ENCODE data around the gene GXYLT2. TPM values are rescaled to one million over a fixed set of nuclear protein-coding genes. Genes with fewer than 3 reads are reported as not detected.
A peak's percentile ranks its signal among the peaks of the same experiment; 100 is the strongest.
"Not testable (repeated sequence)": the region's sequence is repeated elsewhere in the genome, so short reads cannot be mapped to it uniquely, and the experiment has no call there.

Gene GXYLT2
- total RNA-seq, 4 donors from 2014 or later, result 0.31 to 0.94 (median 0.38) TPM; not detected in 1

DNA sequence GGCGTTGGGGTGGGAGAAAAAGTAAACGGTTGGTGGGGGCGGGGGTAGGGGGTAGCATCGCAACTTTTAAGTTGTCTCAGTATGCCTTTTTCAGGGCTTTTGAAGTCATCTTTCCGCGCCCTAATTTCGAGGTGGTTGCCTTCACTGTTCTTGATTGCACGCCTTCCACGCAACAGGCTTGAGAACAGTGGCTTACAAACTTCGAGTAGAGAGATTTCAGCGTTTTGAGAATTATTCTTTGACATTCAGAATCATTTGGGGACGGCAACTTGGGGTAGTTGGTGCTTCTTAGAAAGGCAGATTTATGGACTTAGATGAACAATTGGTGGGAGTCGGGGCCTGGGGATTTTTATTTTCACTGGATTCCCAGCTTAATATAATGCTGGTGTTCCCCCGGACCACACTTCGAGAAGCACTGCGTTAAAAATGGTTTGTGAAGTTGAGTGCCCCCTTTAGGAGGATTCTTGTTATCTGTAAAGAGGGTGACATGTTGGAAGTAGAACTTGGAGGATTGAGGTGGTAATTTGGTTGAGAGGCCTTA is 109.6 kb downstream of the GXYLT2 start:
- Histone ChIP-seq H3K36me3 (no peaks in the 10 kb centered on the region), H3K4me1 (peaks cover 44 to 51% of the 10 kb centered on the region in 2 donors), H3K9me3 (no peaks in the 10 kb centered on the region), H3K27ac (peak overlapping the region; percentile 90 to 99 (median 98)), H3K27me3 (no peaks in the 10 kb centered on the region), H3K4me3 (peak overlapping the region; percentile 91 to 94 (median 93))
- intact Hi-C loops (cut with DNase I; ENCODE audit: low total_unique reads) (loop anchor here (1.0 to 10.0 kb wide), 4 partner anchors 59 to 553 kb away; partner anchors contain the start of genes GXYLT2 and RYBP), in situ Hi-C loops (cut with MboI; ENCODE audit: low sequenced_read_pairs in 4 of 4) (no loop called here)
- TF ChIP-seq CTCF (IDR thresholded peaks at IDR 0.05 in 4 of 5, conservative IDR thresholded peaks at IDR 0.05 in 1 of 5) (peak in 3 of 5 experiments; percentile 19 to 53 (median 33)), POLR2A (IDR thresholded peaks at IDR 0.05) (no peak)
- ATAC-seq (peak; percentile 19 to 40), DNase-seq (no peak)

DNA sequence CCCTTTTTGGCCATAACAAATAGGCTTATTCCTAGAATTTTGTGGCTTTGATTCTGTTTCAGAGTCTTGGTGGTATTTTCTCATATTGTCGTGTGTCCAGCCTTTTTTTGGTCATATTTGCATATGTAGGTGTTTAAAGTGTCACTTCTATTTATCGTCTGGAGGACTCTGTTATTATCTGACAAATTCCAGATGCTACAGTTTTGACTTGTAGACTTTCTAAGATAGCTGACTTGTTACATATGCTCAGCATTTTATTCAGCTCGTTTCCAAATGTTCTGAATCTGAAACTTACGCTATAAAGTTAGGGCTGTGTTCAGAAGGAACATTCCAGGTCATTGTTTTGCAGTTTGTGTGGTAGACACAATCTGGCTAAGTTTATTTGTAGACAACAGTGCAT is 110.6 kb downstream of the GXYLT2 start:
- ATAC-seq, result no peak
- H3K27me3 ChIP-seq, result no peaks in the 10 kb centered on the region
- H3K4me1 ChIP-seq, result peaks cover 51 to 60% of the 10 kb centered on the region in 2 donors
- no peak for DNase-seq
- H3K27ac ChIP-seq, result peak overlapping the region; percentile 90 to 99 (median 98)
- TF ChIP-seq CTCF (IDR thresholded peaks at IDR 0.05 in 4 of 5, conservative IDR thresholded peaks at IDR 0.05 in 1 of 5) (no peak), POLR2A (IDR thresholded peaks at IDR 0.05) (no peak)
- in situ Hi-C loops (cut with MboI; ENCODE audit: low sequenced_read_pairs in 4 of 4), result no loop called here
- H3K9me3 ChIP-seq, result no peaks in the 10 kb centered on the region
- intact Hi-C loops (cut with DNase I; ENCODE audit: low total_unique reads), result loop anchor here (5.0 to 10.0 kb wide), 2 partner anchors 111 to 554 kb away; partner anchors contain the start of genes GXYLT2 and RYBP
- no peaks in the 10 kb centered on the region for H3K36me3 ChIP-seq
- H3K4me3 ChIP-seq, result peak overlapping the region; percentile 91 to 94 (median 93)

DNA sequence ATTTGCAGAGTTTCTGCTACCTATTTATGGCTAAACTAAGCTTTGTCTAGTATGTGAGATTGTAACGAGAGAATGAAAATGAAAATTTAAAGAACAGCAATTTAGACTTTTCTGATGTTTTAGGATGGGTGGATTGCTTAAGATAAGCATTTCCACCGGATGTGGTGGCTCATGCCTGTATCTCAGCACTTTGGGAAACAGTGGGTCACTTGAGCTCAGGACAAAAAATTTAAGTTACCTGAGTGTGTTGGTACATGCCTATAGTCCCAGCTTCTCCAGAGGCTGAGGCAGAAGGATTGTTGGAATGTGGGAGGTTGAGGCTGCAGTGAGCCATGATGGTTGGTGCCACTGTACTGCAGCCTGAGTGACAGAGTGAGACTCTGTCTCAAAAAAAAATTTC is 112.1 kb downstream of the GXYLT2 start:
- TF ChIP-seq CTCF (IDR thresholded peaks at IDR 0.05 in 4 of 5, conservative IDR thresholded peaks at IDR 0.05 in 1 of 5), result no peak
- TF ChIP-seq POLR2A (IDR thresholded peaks at IDR 0.05), result no peak
- no peaks in the 10 kb centered on the region for H3K36me3 ChIP-seq
- in situ Hi-C loops (cut with MboI; ENCODE audit: low sequenced_read_pairs in 4 of 4), result no loop called here
- peak overlapping the region in 2 of 4 donors; percentile 98 to 99 for H3K27ac ChIP-seq
- no peaks in the 10 kb centered on the region for H3K9me3 ChIP-seq
- H3K4me3 ChIP-seq, result no peak overlapping the region
- intact Hi-C loops (cut with DNase I; ENCODE audit: low total_unique reads), result loop anchor here (5.0 to 10.0 kb wide), 2 partner anchors 113 to 555 kb away; partner anchors contain the start of genes GXYLT2 and RYBP
- ATAC-seq (no peak), DNase-seq (no peak)
- H3K4me1 ChIP-seq, result peaks cover 56 to 64% of the 10 kb centered on the region in 2 donors
- H3K27me3 ChIP-seq, result no peaks in the 10 kb centered on the region

- Histone ChIP-seq H3K27ac (peak overlapping the region; percentile 29 to 58 (median 50)), H3K4me1 (peaks cover 54 to 67% of the 10 kb centered on the region in 2 donors)
- H3K9me3 ChIP-seq; ATAC-seq; H3K36me3 ChIP-seq; DNase-seq; H3K4me3 ChIP-seq; in situ Hi-C loops (cut with MboI; ENCODE audit: low sequenced_read_pairs in 4 of 4); intact Hi-C loops (cut with DNase I; ENCODE audit: low total_unique reads); H3K27me3 ChIP-seq: not testable (repeated sequence)
These were observed 115.2 kb downstream of the GXYLT2 start for GRCh38 chr3:73003050-73003449.

DNA sequence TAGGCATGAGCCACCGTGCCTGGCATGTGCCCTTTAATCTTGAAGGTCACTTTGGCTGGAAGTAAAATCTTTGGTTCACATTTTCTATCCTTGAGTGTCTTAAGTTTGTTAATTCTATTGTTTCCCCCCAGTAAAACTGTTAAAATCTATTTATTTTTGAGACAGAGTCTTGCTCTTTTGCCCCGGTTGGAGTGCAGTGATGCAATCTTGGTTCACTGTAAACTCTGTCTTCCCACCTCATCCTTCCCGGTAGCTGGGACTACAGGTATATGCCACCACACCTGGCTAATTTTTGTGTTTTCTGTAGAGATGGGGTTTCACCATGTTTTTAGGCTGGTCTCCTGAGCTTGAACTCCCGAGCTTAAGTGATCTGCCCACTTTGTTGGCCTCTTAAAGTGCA is 116.5 kb downstream of the GXYLT2 start:
- Histone ChIP-seq H3K27me3 (no peaks in the 10 kb centered on the region), H3K36me3 (no peaks in the 10 kb centered on the region), H3K27ac (peak overlapping the region in 2 of 4 donors; percentile 45 to 58), H3K4me3 (no peak overlapping the region), H3K9me3 (no peaks in the 10 kb centered on the region), H3K4me1 (peaks cover 54 to 67% of the 10 kb centered on the region in 2 donors)
- ATAC-seq (no peak), DNase-seq (no peak)
- in situ Hi-C loops (cut with MboI; ENCODE audit: low sequenced_read_pairs in 4 of 4), result no loop called here
- TF ChIP-seq CTCF (IDR thresholded peaks at IDR 0.05 in 4 of 5, conservative IDR thresholded peaks at IDR 0.05 in 1 of 5) (no peak), POLR2A (IDR thresholded peaks at IDR 0.05) (no peak)
- intact Hi-C loops (cut with DNase I; ENCODE audit: low total_unique reads), result no loop called here
